GM23338 (cell line): ENCODE data around the gene NHLH2. TPM values are rescaled to one million over a fixed set of nuclear protein-coding genes. Genes with fewer than 3 reads are reported as not detected.

Experiments used
- ATAC-seq: fragments of 200-7000 bp; cut with Tn5 transposase; 3 replicates; pipeline ENCODE4 v1.9.1; 2020
- DNase-seq: peaks from one replicate; pipeline ENCODE4 v3.0.0-alpha.2; 2015; ENCODE audit warnings: low spot score
- H2AFZ ChIP-seq: fragments of 200-600 bp; sonication (generic); 2 replicates; pipeline ENCODE4 v1.8.0; 2016; ENCODE audit warnings: antibody characterized with exemption, mild to moderate bottlenecking, moderate library complexity
- H3F3A ChIP-seq: fragments of 200-600 bp; sonication (generic); replicated peaks from 2 replicates; pipeline ENCODE4 v1.8.0; 2017; ENCODE audit warnings: antibody characterized with exemption, mixed run types, low read depth
- H3K27ac ChIP-seq: fragments of 200-600 bp; sonication (generic); 2 replicates; pipeline ENCODE4 v1.6.1; 2016; ENCODE audit warnings: low read depth
- H3K27me3 ChIP-seq: fragments of 200-600 bp; sonication (generic); 2 replicates; pipeline ENCODE4 v1.8.0; 2016; ENCODE audit warnings: mild to moderate bottlenecking, mixed run types, moderate library complexity; ENCODE audit not compliant: insufficient read depth
- H3K36me3 ChIP-seq: fragments of 200-600 bp; sonication (generic); 2 replicates; pipeline ENCODE4 v1.8.0; 2016; ENCODE audit warnings: mild to moderate bottlenecking; ENCODE audit not compliant: insufficient read depth
- H3K4me1 ChIP-seq: fragments of 200-600 bp; sonication (generic); 2 replicates; pipeline ENCODE4 v1.8.0; 2016; ENCODE audit warnings: mild to moderate bottlenecking, moderate library complexity; ENCODE audit not compliant: insufficient read depth
- H3K4me2 ChIP-seq: fragments of 200-600 bp; sonication (generic); 2 replicates; pipeline ENCODE4 v1.7.1; 2017; ENCODE audit warnings: mixed run types
- H3K4me3 ChIP-seq: fragments of 200-600 bp; sonication (generic); 2 replicates; pipeline ENCODE4 v1.6.1; 2016; ENCODE audit warnings: mixed run types
- H3K79me2 ChIP-seq: fragments of 200-600 bp; sonication (generic); replicated peaks from 2 replicates; pipeline ENCODE4 v1.8.0; 2017; ENCODE audit warnings: mild to moderate bottlenecking; ENCODE audit not compliant: insufficient read depth
- H3K9me2 ChIP-seq: fragments of 200-600 bp; sonication (generic); 2 replicates; pipeline ENCODE4 v1.8.0; 2017; ENCODE audit not compliant: insufficient read depth
- H4K20me1 ChIP-seq: fragments of 200-600 bp; sonication (generic); replicated peaks from 2 replicates; pipeline ENCODE4 v1.8.0; 2017; ENCODE audit warnings: mild to moderate bottlenecking; ENCODE audit not compliant: insufficient read depth
- H3K27ac Mint-ChIP-seq: 2 replicates; pipeline ENCODE4 v1.8.0; 2020; ENCODE audit warnings: inconsistent platforms, mild to moderate bottlenecking, moderate library complexity, mixed read lengths
- H3K27me3 Mint-ChIP-seq: 3 replicates; pipeline ENCODE4 v1.8.0; 2022; ENCODE audit warnings: low read depth, mild to moderate bottlenecking, moderate library complexity, mixed read lengths, inconsistent platforms; ENCODE audit not compliant: insufficient read depth, poor library complexity
- H3K36me3 Mint-ChIP-seq: 3 replicates; pipeline ENCODE4 v1.8.0; 2021; ENCODE audit warnings: low read depth, mild to moderate bottlenecking, inconsistent platforms, moderate library complexity, mixed read lengths
- H3K4me1 Mint-ChIP-seq: 3 replicates; pipeline ENCODE4 v1.8.0; 2020; ENCODE audit warnings: mild to moderate bottlenecking, inconsistent platforms, mixed read lengths
- H3K4me3 Mint-ChIP-seq: 3 replicates; pipeline ENCODE4 v1.8.0; 2021; ENCODE audit warnings: moderate library complexity, mild to moderate bottlenecking, inconsistent platforms, mixed read lengths
- H3K9me3 Mint-ChIP-seq: 3 replicates; pipeline ENCODE4 v1.8.0; 2020; ENCODE audit warnings: moderate library complexity, mild to moderate bottlenecking, inconsistent platforms, mixed read lengths
- CREB1 ChIP-seq: fragments of 250-450 bp; sonication (Bioruptor Pico); IDR thresholded peaks from 2 replicates; pipeline ENCODE4 v1.5.0; 2020; ENCODE audit warnings: low read depth, mild to moderate bottlenecking, moderate library complexity
- ETS1 ChIP-seq: IDR thresholded peaks from 2 replicates; pipeline ENCODE4 v1.6.1; 2016; ENCODE audit warnings: antibody characterized with exemption
- EZH2 ChIP-seq: fragments of 200-600 bp; sonication (generic); IDR thresholded peaks from one replicate; pipeline ENCODE4 v1.8.0; 2017; ENCODE audit warnings: antibody characterized with exemption, mild to moderate bottlenecking, low read depth; ENCODE audit not compliant: unreplicated experiment
- EZH2phosphoT487 ChIP-seq: fragments of 200-600 bp; sonication (generic); IDR thresholded peaks from one replicate; pipeline ENCODE4 v1.8.1; 2018; ENCODE audit warnings: antibody characterized with exemption; ENCODE audit not compliant: unreplicated experiment
- JUNB ChIP-seq: IDR thresholded peaks from one replicate; pipeline ENCODE4 v1.6.1; 2016; ENCODE audit warnings: antibody characterized with exemption; ENCODE audit not compliant: unreplicated experiment
- NANOG ChIP-seq: IDR thresholded peaks from 2 replicates; pipeline ENCODE4 v1.6.1; 2016; ENCODE audit warnings: antibody characterized with exemption, borderline replicate concordance
- POLR2AphosphoS5 ChIP-seq: IDR thresholded peaks from 2 replicates; pipeline ENCODE4 v1.6.1; 2016; ENCODE audit warnings: antibody characterized with exemption, low read depth
- REST ChIP-seq: IDR thresholded peaks from one replicate; pipeline ENCODE4 v1.6.1; 2018; ENCODE audit warnings: antibody characterized with exemption; ENCODE audit not compliant: unreplicated experiment
- STAT1 ChIP-seq: IDR thresholded peaks from one replicate; pipeline ENCODE4 v1.6.1; 2016; ENCODE audit warnings: antibody characterized with exemption; ENCODE audit not compliant: unreplicated experiment
- ZNF114 ChIP-seq: fragments of 250-450 bp; sonication (Bioruptor Pico); IDR thresholded peaks from 2 replicates; pipeline ENCODE4 v1.5.0; 2020; ENCODE audit warnings: mild to moderate bottlenecking, moderate library complexity
- ZNF331 ChIP-seq: fragments of 250-450 bp; sonication (Bioruptor Pico); IDR thresholded peaks from 2 replicates; pipeline ENCODE4 v1.5.0; 2020; ENCODE audit warnings: low read depth, mild to moderate bottlenecking, moderate library complexity
- ZNF462 ChIP-seq: fragments of 250-450 bp; sonication (Bioruptor Pico); IDR thresholded peaks from 2 replicates; pipeline ENCODE4 v1.5.0; 2020; ENCODE audit warnings: mild to moderate bottlenecking, moderate library complexity
- polyA plus RNA-seq: library from polyadenylated mRNA; unstranded; fragments of >200 nt; fragmentation: Nextera tagmentation; extraction: Ambion mirVana; gene quantifications from 2 replicates; pipeline ENCODE4 v1.2.1, GENCODE V29; 2016
- total RNA-seq: library from RNA; depleted of rRNA; stranded (reverse); fragments of >200 nt; shearing (Covaris generic); gene quantifications from 2 replicates; pipeline ENCODE4 v1.2.3, GENCODE V29; 2014
- TF ChIP-seq, protein P1 (sequence below), 2 experiments: fragments of 200-600 bp in 1 of 2; sonication (generic) in 1 of 2; conservative IDR thresholded peaks; 2 replicates each; pipeline versions ENCODE4 v1.5.1 to v1.6.1; 2016 to 2017; ENCODE audit warnings: antibody characterized with exemption in 2 of 2, low read depth in 2 of 2, mild to moderate bottlenecking in 2 of 2, moderate library complexity in 1 of 2

The NHLH2 gene
- total and polyA plus RNA-seq, 2 experiments from 2014 or later, result 1.7 to 1.9 TPM

- no peak for DNase-seq
- Histone ChIP-seq H3K9me2 (peaks cover 9% of the 10 kb centered on the region; the same call in 1 of the 2 replicates), H3K79me2 (no peaks in the 10 kb centered on the region), H3K4me1 (peaks cover 32% of the 10 kb centered on the region), H3K4me3 (no peak overlapping the region), H3F3A (no peaks in the 10 kb centered on the region), H3K4me2 (no peak overlapping the region), H4K20me1 (no peaks in the 10 kb centered on the region), H2AFZ (peak overlapping the region; percentile 43), H3K27ac (no peak overlapping the region), H3K27me3 (no peaks in the 10 kb centered on the region), H3K36me3 (no peaks in the 10 kb centered on the region)
- Mint-ChIP-seq H3K4me3 (no peak overlapping the region), H3K4me1 (peaks cover 32% of the 10 kb centered on the region), H3K9me3 (no peaks in the 10 kb centered on the region), H3K36me3 (no peaks in the 10 kb centered on the region), H3K27ac (peak overlapping the region; percentile 25; the same call in 1 of the 2 replicates), H3K27me3 (peaks cover 6% of the 10 kb centered on the region)
- no peak for ATAC-seq
- TF ChIP-seq ZNF331 (CRISPR knock-in tag) (no peak), ZNF462 (CRISPR knock-in tag) (no peak), CREB1 (no peak), EZH2 (no peak), EZH2phosphoT487 (no peak), POLR2AphosphoS5 (no peak), STAT1 (no peak), ETS1 (no peak), ZNF114 (CRISPR knock-in tag) (no peak), NANOG (no peak), JUNB (no peak), REST (no peak)
- TF ChIP-seq, protein P1, sequence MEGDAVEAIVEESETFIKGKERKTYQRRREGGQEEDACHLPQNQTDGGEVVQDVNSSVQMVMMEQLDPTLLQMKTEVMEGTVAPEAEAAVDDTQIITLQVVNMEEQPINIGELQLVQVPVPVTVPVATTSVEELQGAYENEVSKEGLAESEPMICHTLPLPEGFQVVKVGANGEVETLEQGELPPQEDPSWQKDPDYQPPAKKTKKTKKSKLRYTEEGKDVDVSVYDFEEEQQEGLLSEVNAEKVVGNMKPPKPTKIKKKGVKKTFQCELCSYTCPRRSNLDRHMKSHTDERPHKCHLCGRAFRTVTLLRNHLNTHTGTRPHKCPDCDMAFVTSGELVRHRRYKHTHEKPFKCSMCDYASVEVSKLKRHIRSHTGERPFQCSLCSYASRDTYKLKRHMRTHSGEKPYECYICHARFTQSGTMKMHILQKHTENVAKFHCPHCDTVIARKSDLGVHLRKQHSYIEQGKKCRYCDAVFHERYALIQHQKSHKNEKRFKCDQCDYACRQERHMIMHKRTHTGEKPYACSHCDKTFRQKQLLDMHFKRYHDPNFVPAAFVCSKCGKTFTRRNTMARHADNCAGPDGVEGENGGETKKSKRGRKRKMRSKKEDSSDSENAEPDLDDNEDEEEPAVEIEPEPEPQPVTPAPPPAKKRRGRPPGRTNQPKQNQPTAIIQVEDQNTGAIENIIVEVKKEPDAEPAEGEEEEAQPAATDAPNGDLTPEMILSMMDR (conservative IDR thresholded peaks at IDR 0.05; ENCODE audit: low read depth in 2 of 2), result no peak
These were observed 43.4 kb downstream of the NHLH2 start for GRCh38 chr1:115797486-115797885.
